Nephron (organoid): Measurements from ENCODE around the gene SLC32A1.

Experiments used
- H3K27ac Mint-ChIP-seq, 3 experiments: 2 replicates each; pipeline ENCODE4 v1.8.0; 2020; ENCODE audit warnings: mixed read lengths in 3 of 3, mild to moderate bottlenecking in 2 of 3, moderate library complexity in 1 of 3
- H3K27me3 Mint-ChIP-seq: 2 replicates; pipeline ENCODE4 v1.8.0; 2021; ENCODE audit warnings: low read depth, mild to moderate bottlenecking, moderate library complexity, mixed read lengths
- H3K36me3 Mint-ChIP-seq: 2 replicates; pipeline ENCODE4 v1.8.0; 2020; ENCODE audit warnings: low read depth, mixed read lengths
- H3K4me1 Mint-ChIP-seq: 2 replicates; pipeline ENCODE4 v1.8.0; 2020; ENCODE audit warnings: mixed read lengths
- H3K4me3 Mint-ChIP-seq, 3 experiments: 2 replicates each; pipeline ENCODE4 v1.8.0; 2020; ENCODE audit warnings: mild to moderate bottlenecking in 3 of 3, mixed read lengths in 3 of 3, moderate library complexity in 2 of 3
- H3K9me3 Mint-ChIP-seq: 2 replicates; pipeline ENCODE4 v1.8.0; 2020; ENCODE audit warnings: mixed read lengths
- CTCF ChIP-seq, 3 experiments: fragments of 200-600 bp; sonication (generic); IDR thresholded peaks; one replicate each; pipeline ENCODE4 v1.5.0; 2021; ENCODE audit warnings: antibody characterized with exemption in 3 of 3; ENCODE audit not compliant: unreplicated experiment in 3 of 3

SLC32A1 gene

GRCh38 chr20:38769376-38770295 lies 45.4 kb downstream of the SLC32A1 start:
- Mint-ChIP-seq H3K4me3 (no peak overlapping the region), H3K9me3 (peaks cover 12% of the 10 kb centered on the region), H3K27me3 (no peaks in the 10 kb centered on the region), H3K4me1 (no peaks in the 10 kb centered on the region), H3K36me3 (peaks cover 78% of the 10 kb centered on the region), H3K27ac (no peak overlapping the region)
- TF ChIP-seq CTCF (IDR thresholded peaks at IDR 0.05; ENCODE audit: unreplicated experiment in 3 of 3): no peak

GRCh38 chr20:38770546-38770945 lies 46.3 kb downstream of the SLC32A1 start:
- H3K27ac Mint-ChIP-seq: no peak overlapping the region
- peaks cover 14% of the 10 kb centered on the region for H3K9me3 Mint-ChIP-seq
- no peaks in the 10 kb centered on the region for H3K27me3 Mint-ChIP-seq
- no peak overlapping the region for H3K4me3 Mint-ChIP-seq
- TF ChIP-seq CTCF (IDR thresholded peaks at IDR 0.05; ENCODE audit: unreplicated experiment in 3 of 3): no peak
- peaks cover 81% of the 10 kb centered on the region for H3K36me3 Mint-ChIP-seq
- no peaks in the 10 kb centered on the region for H3K4me1 Mint-ChIP-seq

- no peak overlapping the region for H3K4me3 Mint-ChIP-seq
- no peak overlapping the region for H3K27ac Mint-ChIP-seq
- no peaks in the 10 kb centered on the region for H3K4me1 Mint-ChIP-seq
- H3K27me3 Mint-ChIP-seq: no peaks in the 10 kb centered on the region
- peaks cover 81% of the 10 kb centered on the region for H3K36me3 Mint-ChIP-seq
- H3K9me3 Mint-ChIP-seq: peaks cover 14% of the 10 kb centered on the region
- no peak for TF ChIP-seq CTCF (IDR thresholded peaks at IDR 0.05; ENCODE audit: unreplicated experiment in 3 of 3)
Measured at GRCh38 chr20:38770970-38771369, 46.7 kb downstream of the SLC32A1 start.

GRCh38 chr20:38771621-38772020 lies 47.3 kb downstream of the SLC32A1 start:
- no peak for TF ChIP-seq CTCF (IDR thresholded peaks at IDR 0.05; ENCODE audit: unreplicated experiment in 3 of 3)
- H3K27ac Mint-ChIP-seq: no peak overlapping the region
- H3K27me3 Mint-ChIP-seq: no peaks in the 10 kb centered on the region
- H3K36me3 Mint-ChIP-seq: peaks cover 81% of the 10 kb centered on the region
- peaks cover 14% of the 10 kb centered on the region for H3K9me3 Mint-ChIP-seq
- H3K4me3 Mint-ChIP-seq: no peak overlapping the region
- H3K4me1 Mint-ChIP-seq: no peaks in the 10 kb centered on the region

- no peak for TF ChIP-seq CTCF (IDR thresholded peaks at IDR 0.05; ENCODE audit: unreplicated experiment in 3 of 3)
- no peak overlapping the region for H3K27ac Mint-ChIP-seq
- H3K4me1 Mint-ChIP-seq: no peaks in the 10 kb centered on the region
Measured at GRCh38 chr20:38774167-38774566, 49.9 kb downstream of the SLC32A1 start.

GRCh38 chr20:38776363-38776762 lies 52.1 kb downstream of the SLC32A1 start:
- peaks cover 5% of the 10 kb centered on the region for H3K27me3 Mint-ChIP-seq

More at GRCh38 chr20:38774167-38774566, 49.9 kb downstream of the SLC32A1 start:
- peaks cover 14% of the 10 kb centered on the region for H3K9me3 Mint-ChIP-seq
- H3K4me3 Mint-ChIP-seq: no peak overlapping the region
- peaks cover 66% of the 10 kb centered on the region for H3K36me3 Mint-ChIP-seq
- H3K27me3 Mint-ChIP-seq: peaks cover 4% of the 10 kb centered on the region

More at GRCh38 chr20:38776363-38776762, 52.1 kb downstream of the SLC32A1 start:
- Mint-ChIP-seq H3K36me3 (peaks cover 61% of the 10 kb centered on the region), H3K4me1 (no peaks in the 10 kb centered on the region), H3K4me3 (no peak overlapping the region), H3K9me3 (peaks cover 14% of the 10 kb centered on the region), H3K27ac (no peak overlapping the region)
- no peak for TF ChIP-seq CTCF (IDR thresholded peaks at IDR 0.05; ENCODE audit: unreplicated experiment in 3 of 3)
